ENCODE results near the gene MFSD6.
A peak's percentile ranks its signal among the peaks of the same experiment; 100 is the strongest.

Gene MFSD6

GRCh38 chr2:190379249-190379964, 28.7 kb upstream of the MFSD6 start:
- no peaks in the 10 kb centered on the region for H3K36me3 ChIP-seq (ENCODE audit: control insufficient read depth in 4 of 4, insufficient read depth in 4 of 4, low read length in 3 of 4)
- no peaks in the 10 kb centered on the region for H3K9me3 ChIP-seq (ENCODE audit: control extremely low read depth in 1 of 5, control insufficient read depth in 4 of 5, insufficient read depth in 2 of 5, low read depth in 1 of 5, low read length in 4 of 5)
- no peak overlapping the region for H3K4me3 ChIP-seq (ENCODE audit: control insufficient read depth in 1 of 7, extremely low read depth in 1 of 7, insufficient read depth in 4 of 7, low read depth in 2 of 7, low read length in 6 of 7)
- CTCF ChIA-PET, result interaction anchor here (1.7 to 6.0 kb wide), 2 partner anchors 101 to 132 kb away, joined by 5 to 44 read pairs; no protein-coding TSS in a partner anchor
- H3K27ac ChIP-seq (ENCODE audit: insufficient read depth in 1 of 2, low read depth in 1 of 2, low read length in 2 of 2, poor library complexity in 1 of 2, severe bottlenecking in 2 of 2), result no peak overlapping the region
- H3K27me3 ChIP-seq (replicated peaks in 2 of 5; ENCODE audit: control insufficient read depth in 4 of 5, insufficient read depth in 5 of 5, low read length in 4 of 5), result no peaks in the 10 kb centered on the region
- WGBS (ENCODE audit: insufficient coverage), result 99% methylated on average over 9 of the region's 10 CpGs
- POLR2A ChIA-PET, result no interaction called here
- no peak for DNase-seq
- peaks cover 0 to 10% (median 2%) of the 10 kb centered on the region in 4 experiments for H3K4me1 ChIP-seq (ENCODE audit: control extremely low read depth in 1 of 4, control insufficient read depth in 4 of 4, insufficient read depth in 4 of 4, low read length in 3 of 4)

GRCh38 chr2:190380962-190381412, 27.2 kb upstream of the MFSD6 start:
- DNase-seq, result peak; percentile 67 to 92 (median 87)
- POLR2A ChIA-PET, result interaction anchor here (0.6 to 1.7 kb wide), 2 partner anchors 26 to 134 kb away, joined by 3 to 4 read pairs; no protein-coding TSS in a partner anchor
- H3K4me1 ChIP-seq (ENCODE audit: control extremely low read depth in 1 of 4, control insufficient read depth in 4 of 4, insufficient read depth in 4 of 4, low read length in 3 of 4), result peaks cover 0 to 10% (median 2%) of the 10 kb centered on the region in 4 experiments
- H3K27ac ChIP-seq (ENCODE audit: insufficient read depth in 1 of 2, low read depth in 1 of 2, low read length in 2 of 2, poor library complexity in 1 of 2, severe bottlenecking in 2 of 2), result no peak overlapping the region
- H3K36me3 ChIP-seq (ENCODE audit: control insufficient read depth in 4 of 4, insufficient read depth in 4 of 4, low read length in 3 of 4), result no peaks in the 10 kb centered on the region
- CTCF ChIA-PET, result interaction anchor here (1.2 to 6.0 kb wide), 3 partner anchors 26 to 131 kb away, joined by 3 to 44 read pairs (median 5); no protein-coding TSS in a partner anchor
- no peak overlapping the region for H3K4me3 ChIP-seq (ENCODE audit: control insufficient read depth in 1 of 7, extremely low read depth in 1 of 7, insufficient read depth in 4 of 7, low read depth in 2 of 7, low read length in 6 of 7)
- H3K27me3 ChIP-seq (replicated peaks in 2 of 5; ENCODE audit: control insufficient read depth in 4 of 5, insufficient read depth in 5 of 5, low read length in 4 of 5), result no peaks in the 10 kb centered on the region
- no peaks in the 10 kb centered on the region for H3K9me3 ChIP-seq (ENCODE audit: control extremely low read depth in 1 of 5, control insufficient read depth in 4 of 5, insufficient read depth in 2 of 5, low read depth in 1 of 5, low read length in 4 of 5)
- 25% methylated on average over 2 of the region's 5 CpGs for WGBS (ENCODE audit: insufficient coverage)

GRCh38 chr2:190382851-190383250, 25.3 kb upstream of the MFSD6 start:
- no peak overlapping the region for H3K27ac ChIP-seq (ENCODE audit: insufficient read depth in 1 of 2, low read depth in 1 of 2, low read length in 2 of 2, poor library complexity in 1 of 2, severe bottlenecking in 2 of 2)
- H3K36me3 ChIP-seq (ENCODE audit: control insufficient read depth in 4 of 4, insufficient read depth in 4 of 4, low read length in 3 of 4), result no peaks in the 10 kb centered on the region
- no peak overlapping the region for H3K4me3 ChIP-seq (ENCODE audit: control insufficient read depth in 1 of 7, extremely low read depth in 1 of 7, insufficient read depth in 4 of 7, low read depth in 2 of 7, low read length in 6 of 7)
- H3K27me3 ChIP-seq (replicated peaks in 2 of 5; ENCODE audit: control insufficient read depth in 4 of 5, insufficient read depth in 5 of 5, low read length in 4 of 5), result no peaks in the 10 kb centered on the region
- DNase-seq, result peak; percentile 77 to 82 (median 80)
- ChIA-PET CTCF (interaction anchor here (0.7 to 6.0 kb wide), 9 partner anchors 9 to 129 kb away, joined by 3 to 44 read pairs (median 4); no protein-coding TSS in a partner anchor), POLR2A (no interaction called here)
- no peaks in the 10 kb centered on the region for H3K9me3 ChIP-seq (ENCODE audit: control extremely low read depth in 1 of 5, control insufficient read depth in 4 of 5, insufficient read depth in 2 of 5, low read depth in 1 of 5, low read length in 4 of 5)
- WGBS (ENCODE audit: insufficient coverage), result 70% methylated on average over 1 of the region's 1 CpG
- peaks cover 0 to 10% (median 2%) of the 10 kb centered on the region in 4 experiments for H3K4me1 ChIP-seq (ENCODE audit: control extremely low read depth in 1 of 4, control insufficient read depth in 4 of 4, insufficient read depth in 4 of 4, low read length in 3 of 4)

- Histone ChIP-seq H3K4me1 (ENCODE audit: control extremely low read depth in 1 of 4, control insufficient read depth in 4 of 4, insufficient read depth in 4 of 4, low read length in 3 of 4) (no peaks in the 10 kb centered on the region), H3K4me3 (ENCODE audit: control insufficient read depth in 1 of 7, extremely low read depth in 1 of 7, insufficient read depth in 4 of 7, low read depth in 2 of 7, low read length in 6 of 7) (no peak overlapping the region), H3K27me3 (replicated peaks in 2 of 5; ENCODE audit: control insufficient read depth in 4 of 5, insufficient read depth in 5 of 5, low read length in 4 of 5) (no peaks in the 10 kb centered on the region), H3K27ac (ENCODE audit: insufficient read depth in 1 of 2, low read depth in 1 of 2, low read length in 2 of 2, poor library complexity in 1 of 2, severe bottlenecking in 2 of 2) (no peak overlapping the region), H3K36me3 (ENCODE audit: control insufficient read depth in 4 of 4, insufficient read depth in 4 of 4, low read length in 3 of 4) (no peaks in the 10 kb centered on the region), H3K9me3 (ENCODE audit: control extremely low read depth in 1 of 5, control insufficient read depth in 4 of 5, insufficient read depth in 2 of 5, low read depth in 1 of 5, low read length in 4 of 5) (no peaks in the 10 kb centered on the region)
- POLR2A ChIA-PET, result no interaction called here
- no peak for DNase-seq
- no CpG with 5 or more reads among the region's 3 CpGs for WGBS (ENCODE audit: insufficient coverage)
- CTCF ChIA-PET, result interaction anchor here (0.8 to 1.7 kb wide), 2 partner anchors 9 to 15 kb away, joined by 3 to 5 read pairs; no protein-coding TSS in a partner anchor
These were observed 20.7 kb upstream of the MFSD6 start for GRCh38 chr2:190387422-190387821.

GRCh38 chr2:190396271-190396670, 11.9 kb upstream of the MFSD6 start:
- ChIA-PET CTCF (interaction anchor here (1.0 to 1.3 kb wide), 3 partner anchors 9 to 14 kb away, joined by 3 to 5 read pairs (median 4); no protein-coding TSS in a partner anchor), POLR2A (interaction anchor here (0.6 kb wide), 1 partner anchor 19 kb away, joined by 3 read pairs; no protein-coding TSS in a partner anchor)
- WGBS (ENCODE audit: insufficient coverage), result no CpG with 5 or more reads among the region's 2 CpGs

GRCh38 chr2:190402986-190403603, 5.1 kb upstream of the MFSD6 start:
- H3K27me3 ChIP-seq (replicated peaks in 2 of 5; ENCODE audit: control insufficient read depth in 4 of 5, insufficient read depth in 5 of 5, low read length in 4 of 5), result no peaks in the 10 kb centered on the region
- WGBS (ENCODE audit: insufficient coverage), result no CpG with 5 or more reads among the region's 5 CpGs
- H3K36me3 ChIP-seq (ENCODE audit: control insufficient read depth in 4 of 4, insufficient read depth in 4 of 4, low read length in 3 of 4), result peaks cover 0 to 2% (median 0%) of the 10 kb centered on the region in 4 experiments
- DNase-seq, result no peak
- peaks cover 2 to 13% (median 10%) of the 10 kb centered on the region in 4 experiments for H3K4me1 ChIP-seq (ENCODE audit: control extremely low read depth in 1 of 4, control insufficient read depth in 4 of 4, insufficient read depth in 4 of 4, low read length in 3 of 4)
- ChIA-PET CTCF (interaction anchor here (1.0 to 1.4 kb wide), 2 partner anchors 16 to 640 kb away, joined by 3 to 5 read pairs; partner anchors contain the start of gene OSGEPL1), POLR2A (interaction anchor here (0.6 kb wide), 1 partner anchor 169 kb away, joined by 3 read pairs; no protein-coding TSS in a partner anchor)
- no peak overlapping the region for H3K27ac ChIP-seq (ENCODE audit: insufficient read depth in 1 of 2, low read depth in 1 of 2, low read length in 2 of 2, poor library complexity in 1 of 2, severe bottlenecking in 2 of 2)
- H3K9me3 ChIP-seq (ENCODE audit: control extremely low read depth in 1 of 5, control insufficient read depth in 4 of 5, insufficient read depth in 2 of 5, low read depth in 1 of 5, low read length in 4 of 5), result peaks cover 0 to 2% (median 0%) of the 10 kb centered on the region in 5 experiments
- no peak overlapping the region for H3K4me3 ChIP-seq (ENCODE audit: control insufficient read depth in 1 of 7, extremely low read depth in 1 of 7, insufficient read depth in 4 of 7, low read depth in 2 of 7, low read length in 6 of 7)

More at GRCh38 chr2:190396271-190396670, 11.9 kb upstream of the MFSD6 start:
- no peaks in the 10 kb centered on the region for H3K36me3 ChIP-seq (ENCODE audit: control insufficient read depth in 4 of 4, insufficient read depth in 4 of 4, low read length in 3 of 4)
- H3K4me3 ChIP-seq (ENCODE audit: control insufficient read depth in 1 of 7, extremely low read depth in 1 of 7, insufficient read depth in 4 of 7, low read depth in 2 of 7, low read length in 6 of 7), result no peak overlapping the region
- H3K4me1 ChIP-seq (ENCODE audit: control extremely low read depth in 1 of 4, control insufficient read depth in 4 of 4, insufficient read depth in 4 of 4, low read length in 3 of 4), result no peaks in the 10 kb centered on the region
- H3K27ac ChIP-seq (ENCODE audit: insufficient read depth in 1 of 2, low read depth in 1 of 2, low read length in 2 of 2, poor library complexity in 1 of 2, severe bottlenecking in 2 of 2), result no peak overlapping the region
- no peaks in the 10 kb centered on the region for H3K9me3 ChIP-seq (ENCODE audit: control extremely low read depth in 1 of 5, control insufficient read depth in 4 of 5, insufficient read depth in 2 of 5, low read depth in 1 of 5, low read length in 4 of 5)
- H3K27me3 ChIP-seq (replicated peaks in 2 of 5; ENCODE audit: control insufficient read depth in 4 of 5, insufficient read depth in 5 of 5, low read length in 4 of 5), result no peaks in the 10 kb centered on the region
- DNase-seq, result no peak
